Vagina (tissue), 2 donors: ENCODE measurements around the gene NIFK. TPM values are rescaled to one million over a fixed set of nuclear protein-coding genes. Genes with fewer than 3 reads are reported as not detected.
A peak's percentile ranks its signal among the peaks of the same experiment; 100 is the strongest.
"Not testable (repeated sequence)": the region's sequence is repeated elsewhere in the genome, so short reads cannot be mapped to it uniquely, and the experiment has no call there.

Source experiments
- DNase-seq, 2 donors: peaks; one replicate each; pipeline ENCODE4 v3.0.0-alpha.2; 2017; ENCODE audit errors: extremely low spot score in 2 of 2
- H3K27ac ChIP-seq: fragments of 200-600 bp; sonication (generic); one replicate; pipeline ENCODE4 v1.5.1; 2019
- H3K27me3 ChIP-seq: fragments of 200-600 bp; sonication (generic); one replicate; pipeline ENCODE4 v1.5.1; 2019
- H3K36me3 ChIP-seq, 2 donors: fragments of 200-600 bp; sonication (generic); one replicate each; pipeline ENCODE4 v1.5.1; 2017 to 2019
- H3K4me1 ChIP-seq: fragments of 200-600 bp; sonication (generic); one replicate; pipeline ENCODE4 v1.5.1; 2019
- H3K4me3 ChIP-seq, 2 donors: fragments of 200-600 bp; sonication (generic); 1 replicate in 1 of 2; 2 replicates in 1 of 2; pipeline ENCODE4 v1.5.1; 2016 to 2019
- H3K9me3 ChIP-seq: fragments of 200-600 bp; sonication (generic); one replicate; pipeline ENCODE4 v1.5.1; 2019
- CTCF ChIP-seq, 3 experiments: fragments of 450-650 bp in 2 of 3; fragments of 200-600 bp in 1 of 3; sonication (generic) in 1 of 3; IDR thresholded peaks; one replicate each; pipeline ENCODE4 v1.5.1; 2017 to 2019; ENCODE audit warnings: antibody characterized with exemption in 3 of 3, mild to moderate bottlenecking in 2 of 3, moderate library complexity in 2 of 3
- POLR2A ChIP-seq, 2 donors: fragments of 450-650 bp; IDR thresholded peaks; one replicate each; pipeline ENCODE4 v1.6.1; 2017; ENCODE audit warnings: antibody characterized with exemption in 2 of 2, mild to moderate bottlenecking in 2 of 2, moderate library complexity in 2 of 2
- POLR2AphosphoS5 ChIP-seq, 2 donors: sonication (generic); formaldehyde crosslinking; IDR thresholded peaks; one replicate each; pipeline ENCODE4 v1.9.0; 2017; ENCODE audit warnings: antibody characterized with exemption in 2 of 2, mild to moderate bottlenecking in 2 of 2, low read depth in 1 of 2; ENCODE audit not compliant: insufficient read depth in 1 of 2
- intact Hi-C: fragments of 100-400 bp; cut with DNase I; formaldehyde crosslinking; loops from one replicate; pipeline ENCODE4 v1.15.1; 2023
- total RNA-seq: library from RNA; depleted of rRNA; stranded (reverse); fragments of >200 nt; gene quantifications from one replicate; pipeline ENCODE4 v1.2.3, GENCODE V29; 2016

NIFK gene
- total RNA-seq, 1 donor from 2014 or later: 33.1 TPM

- TF ChIP-seq POLR2A (IDR thresholded peaks at IDR 0.05): no peak
- no peak for TF ChIP-seq POLR2AphosphoS5 (IDR thresholded peaks at IDR 0.05; ENCODE audit: insufficient read depth in 1 of 2, low read depth in 1 of 2)
- no peak for TF ChIP-seq CTCF (IDR thresholded peaks at IDR 0.05)
- intact Hi-C loops: no loop called here
- DNase-seq: no peak
- no peaks in the 10 kb centered on the region for H3K27me3 ChIP-seq
- no peaks in the 10 kb centered on the region for H3K4me1 ChIP-seq
- H3K9me3 ChIP-seq: no peaks in the 10 kb centered on the region
- H3K27ac ChIP-seq: no peak overlapping the region
- no peak overlapping the region for H3K4me3 ChIP-seq
- peaks cover 0 to 16% of the 10 kb centered on the region in 2 donors for H3K36me3 ChIP-seq
Measured at GRCh38 chr2:121723316-121723715, 13.4 kb downstream of the NIFK start.

- H3K36me3 ChIP-seq: peaks cover 0 to 8% of the 10 kb centered on the region in 2 donors
- no peak overlapping the region for H3K27ac ChIP-seq
- intact Hi-C loops: no loop called here
- no peak for DNase-seq
- no peak overlapping the region for H3K4me3 ChIP-seq
- no peaks in the 10 kb centered on the region for H3K27me3 ChIP-seq
- no peaks in the 10 kb centered on the region for H3K9me3 ChIP-seq
- TF ChIP-seq CTCF (IDR thresholded peaks at IDR 0.05): no peak
- no peak for TF ChIP-seq POLR2A (IDR thresholded peaks at IDR 0.05)
- TF ChIP-seq POLR2AphosphoS5 (IDR thresholded peaks at IDR 0.05; ENCODE audit: insufficient read depth in 1 of 2, low read depth in 1 of 2): no peak
- no peaks in the 10 kb centered on the region for H3K4me1 ChIP-seq
Measured at GRCh38 chr2:121722479-121722878, 14.2 kb downstream of the NIFK start.

DNA sequence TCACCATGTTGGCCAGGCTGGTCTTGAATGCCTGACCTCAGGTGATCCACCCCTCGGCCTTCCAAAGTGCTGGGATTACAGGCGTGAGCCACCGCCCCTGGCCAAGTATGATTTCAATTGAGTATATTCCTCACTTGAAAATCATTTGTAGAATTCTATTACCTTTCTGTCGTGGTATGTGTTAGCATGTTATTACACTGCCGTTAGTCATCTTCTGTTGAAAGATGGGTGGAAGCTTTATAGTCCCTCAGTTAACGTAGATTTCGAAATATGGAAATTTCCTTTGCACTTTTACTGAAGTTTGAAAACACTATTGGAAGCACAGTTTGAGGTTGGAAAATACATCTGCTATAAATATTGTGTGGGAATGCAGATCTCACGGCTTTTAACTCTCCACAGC lies 14.7 kb downstream of the NIFK start:
- Histone ChIP-seq H3K9me3 (no peaks in the 10 kb centered on the region), H3K4me3 (no peak overlapping the region), H3K27ac (no peak overlapping the region), H3K27me3 (no peaks in the 10 kb centered on the region), H3K4me1 (no peaks in the 10 kb centered on the region), H3K36me3 (peaks cover 0 to 4% of the 10 kb centered on the region in 2 donors)
- no peak for TF ChIP-seq CTCF (IDR thresholded peaks at IDR 0.05)
- peak in 1 of 2 donors; percentile 31 for TF ChIP-seq POLR2AphosphoS5 (IDR thresholded peaks at IDR 0.05; ENCODE audit: insufficient read depth in 1 of 2, low read depth in 1 of 2)
- TF ChIP-seq POLR2A (IDR thresholded peaks at IDR 0.05): no peak
- intact Hi-C loops: no loop called here
- DNase-seq: no peak

- TF ChIP-seq POLR2A (IDR thresholded peaks at IDR 0.05) (no peak), POLR2AphosphoS5 (IDR thresholded peaks at IDR 0.05; ENCODE audit: insufficient read depth in 1 of 2, low read depth in 1 of 2) (no peak), CTCF (IDR thresholded peaks at IDR 0.05) (no peak)
- no peaks in the 10 kb centered on the region for H3K27me3 ChIP-seq
- H3K9me3 ChIP-seq: no peaks in the 10 kb centered on the region
- no peak overlapping the region for H3K4me3 ChIP-seq
- H3K27ac ChIP-seq: no peak overlapping the region
- intact Hi-C loops: loop anchor here (10.0 kb wide), 2 partner anchors 183 to 313 kb away; partner anchors contain the start of gene RNU4ATAC
- H3K4me1 ChIP-seq: no peaks in the 10 kb centered on the region
- no peaks in the 10 kb centered on the region for H3K36me3 ChIP-seq
- DNase-seq: no peak
Measured at GRCh38 chr2:121717529-121717928, 19.1 kb downstream of the NIFK start.

DNA sequence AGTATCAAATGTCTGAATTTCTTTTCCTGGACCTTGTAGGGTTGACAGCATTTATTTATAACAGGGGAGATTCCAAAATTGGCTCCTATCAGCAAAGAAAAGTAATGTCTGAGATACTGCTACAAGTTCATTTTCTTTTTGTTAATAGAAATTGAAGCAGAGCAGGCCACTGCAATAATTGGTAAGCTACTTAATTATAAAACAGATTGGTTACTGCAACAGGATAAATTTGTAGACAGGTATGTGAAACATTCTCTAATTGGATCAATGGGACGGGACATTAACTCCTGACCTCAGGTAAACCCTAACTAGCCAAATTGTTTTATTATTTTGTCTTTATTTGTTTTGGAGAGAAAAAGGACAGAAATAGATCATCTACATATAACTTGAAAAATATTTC lies 20.5 kb downstream of the NIFK start:
- Histone ChIP-seq H3K27me3 (no peaks in the 10 kb centered on the region), H3K36me3 (no peaks in the 10 kb centered on the region), H3K4me3 (no peak overlapping the region), H3K9me3 (no peaks in the 10 kb centered on the region), H3K27ac (no peak overlapping the region), H3K4me1 (no peaks in the 10 kb centered on the region)
- intact Hi-C loops: loop anchor here (10.0 kb wide), 2 partner anchors 181 to 311 kb away; partner anchors contain the start of gene RNU4ATAC
- no peak for TF ChIP-seq POLR2A (IDR thresholded peaks at IDR 0.05)
- TF ChIP-seq POLR2AphosphoS5 (IDR thresholded peaks at IDR 0.05; ENCODE audit: insufficient read depth in 1 of 2, low read depth in 1 of 2): no peak
- no peak for TF ChIP-seq CTCF (IDR thresholded peaks at IDR 0.05)
- no peak for DNase-seq

GRCh38 chr2:121711481-121711880 lies 25.2 kb downstream of the NIFK start:
- intact Hi-C loops: loop anchor here (10.0 kb wide), 2 partner anchors 177 to 307 kb away; partner anchors contain the start of gene RNU4ATAC
- H3K4me1 ChIP-seq, DNase-seq, H3K27me3 ChIP-seq, H3K36me3 ChIP-seq, H3K4me3 ChIP-seq, H3K27ac ChIP-seq, H3K9me3 ChIP-seq: not testable (repeated sequence)
